Tibial nerve (tissue), 4 donors: Measurements from ENCODE around the gene PRSS48.

Source experiments
- CTCF ChIP-seq, 5 experiments: fragments of 200-600 bp in 3 of 5; fragments of 450-650 bp in 2 of 5; sonication (generic) in 3 of 5; IDR thresholded peaks; one replicate each; pipeline ENCODE4 v1.5.1; 2016 to 2019; ENCODE audit warnings: antibody characterized with exemption in 5 of 5, mild to moderate bottlenecking in 3 of 5, moderate library complexity in 2 of 5
- EP300 ChIP-seq, 2 donors: sonication (generic); formaldehyde crosslinking; IDR thresholded peaks; one replicate each; pipeline ENCODE4 v1.6.1; 2017; ENCODE audit warnings: antibody characterized with exemption in 2 of 2, mild to moderate bottlenecking in 1 of 2
- POLR2A ChIP-seq, 2 donors: fragments of 450-650 bp; IDR thresholded peaks; one replicate each; pipeline ENCODE4 v1.6.1; 2017; ENCODE audit warnings: antibody characterized with exemption in 2 of 2, mild to moderate bottlenecking in 2 of 2, moderate library complexity in 2 of 2

- TF ChIP-seq CTCF (IDR thresholded peaks at IDR 0.05) (no peak), POLR2A (IDR thresholded peaks at IDR 0.05) (no peak), EP300 (IDR thresholded peaks at IDR 0.05) (no peak)
These were observed 29.6 kb upstream of the PRSS48 start for GRCh38 chr4:151247395-151247794.
